HUES6 (cell line): ENCODE results near the gene DNAJC30.
"Not testable (repeated sequence)": the region's sequence is repeated elsewhere in the genome, so short reads cannot be mapped to it uniquely, and the experiment has no call there.

Experiments used
- H3K27ac ChIP-seq: 2 replicates; pipeline ENCODE4 v1.7.0; 2013; ENCODE audit warnings: low read depth, mild to moderate bottlenecking, low read length, inconsistent platforms
- H3K27me3 ChIP-seq: 2 replicates; pipeline ENCODE4 v1.6.1; 2013; ENCODE audit warnings: low read length; ENCODE audit not compliant: control insufficient read depth, insufficient read depth
- H3K36me3 ChIP-seq: 2 replicates; pipeline ENCODE4 v1.6.1; 2013; ENCODE audit warnings: low read length; ENCODE audit not compliant: control insufficient read depth, insufficient read depth
- H3K4me1 ChIP-seq: 2 replicates; pipeline ENCODE4 v1.6.1; 2013; ENCODE audit warnings: low read length; ENCODE audit not compliant: control insufficient read depth, insufficient read depth
- H3K4me3 ChIP-seq: 2 replicates; pipeline ENCODE4 v1.5.1; 2013; ENCODE audit warnings: low read depth, low read length
- H3K9ac ChIP-seq: one replicate; pipeline ENCODE4 v1.6.1; 2013; ENCODE audit warnings: mild to moderate bottlenecking, low read length
- H3K9me3 ChIP-seq: 2 replicates; pipeline ENCODE4 v1.6.1; 2013; ENCODE audit warnings: low read depth, low read length; ENCODE audit not compliant: control insufficient read depth, insufficient read depth

Gene DNAJC30

DNA sequence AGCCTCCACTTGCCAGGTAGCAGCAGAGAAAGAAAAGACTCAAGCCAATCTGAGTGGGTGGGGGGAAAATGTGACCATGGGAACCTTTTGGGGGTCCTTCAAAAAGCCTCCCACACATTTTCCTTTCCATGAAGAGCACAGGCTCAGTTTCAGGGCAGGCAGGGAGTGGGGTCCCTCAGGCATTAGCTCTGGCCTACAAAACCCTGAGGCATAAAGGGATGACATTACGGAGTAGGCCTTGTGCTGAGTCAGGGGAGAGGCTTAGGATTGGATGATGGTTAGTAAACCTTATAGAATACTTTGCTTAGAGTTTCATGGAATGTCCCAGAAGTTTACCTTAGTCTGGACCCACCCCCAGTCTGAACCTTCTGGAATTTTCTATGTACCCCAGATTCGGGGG is 3.5 kb downstream of the DNAJC30 start:
- H3K9ac ChIP-seq = no peak overlapping the region
- peaks cover 12% of the 10 kb centered on the region; the same call in 1 of the 2 replicates for H3K4me1 ChIP-seq

DNA sequence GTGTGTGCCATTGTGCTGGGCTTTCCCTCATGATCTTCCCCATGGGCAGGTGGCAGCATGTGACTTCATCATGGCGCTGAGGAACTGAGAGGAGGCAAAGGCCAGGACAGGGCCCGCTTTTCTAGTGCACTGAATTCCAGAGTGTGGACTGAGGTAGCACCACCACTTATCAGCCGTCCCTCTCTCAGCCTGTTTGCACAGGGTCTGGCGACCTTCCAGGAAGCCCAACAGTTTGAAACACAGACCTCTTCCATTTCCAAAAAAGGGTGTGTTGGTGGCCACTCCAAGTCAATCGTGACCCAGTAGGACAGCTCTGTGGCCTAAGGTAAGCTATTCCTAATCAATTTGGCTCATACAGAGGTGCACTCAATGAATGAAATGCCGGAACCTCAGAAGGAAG is 4.4 kb downstream of the DNAJC30 start:
- Histone ChIP-seq H3K27ac (no peak overlapping the region), H3K9ac (no peak overlapping the region), H3K4me1 (peaks cover 12% of the 10 kb centered on the region; the same call in 1 of the 2 replicates), H3K36me3 (peaks cover 12% of the 10 kb centered on the region), H3K27me3 (no peaks in the 10 kb centered on the region), H3K9me3 (no peaks in the 10 kb centered on the region), H3K4me3 (no peak overlapping the region)

More for the DNA sequence above, 3.5 kb downstream of the DNAJC30 start:
- Histone ChIP-seq H3K27ac (no peak overlapping the region), H3K36me3 (peaks cover 12% of the 10 kb centered on the region), H3K9me3 (no peaks in the 10 kb centered on the region), H3K27me3 (no peaks in the 10 kb centered on the region), H3K4me3 (no peak overlapping the region)

DNA sequence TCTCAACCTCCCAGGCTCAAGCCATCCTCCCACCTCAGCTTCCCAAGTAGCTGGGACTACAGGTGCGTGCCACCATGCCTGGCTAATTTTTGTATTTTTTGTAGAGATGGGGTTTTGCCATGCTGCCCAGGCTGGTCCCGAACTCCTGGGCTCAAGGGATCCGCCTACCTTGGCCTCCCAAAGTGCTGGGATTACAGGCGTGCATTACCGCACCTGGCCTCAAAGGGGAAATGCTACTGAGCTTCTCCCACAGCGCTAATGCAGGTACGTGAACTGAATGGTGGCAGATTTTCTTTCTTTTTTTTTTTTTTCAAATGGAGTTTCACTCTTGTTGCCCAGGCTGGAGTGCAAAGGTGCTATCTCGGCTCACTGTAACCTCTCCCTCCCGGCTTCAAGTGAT is 7.2 kb downstream of the DNAJC30 start:
- not testable (repeated sequence) for H3K4me3 ChIP-seq, H3K9ac ChIP-seq, H3K4me1 ChIP-seq, H3K9me3 ChIP-seq, H3K27me3 ChIP-seq, H3K27ac ChIP-seq
- H3K36me3 ChIP-seq = peaks cover 12% of the 10 kb centered on the region

DNA sequence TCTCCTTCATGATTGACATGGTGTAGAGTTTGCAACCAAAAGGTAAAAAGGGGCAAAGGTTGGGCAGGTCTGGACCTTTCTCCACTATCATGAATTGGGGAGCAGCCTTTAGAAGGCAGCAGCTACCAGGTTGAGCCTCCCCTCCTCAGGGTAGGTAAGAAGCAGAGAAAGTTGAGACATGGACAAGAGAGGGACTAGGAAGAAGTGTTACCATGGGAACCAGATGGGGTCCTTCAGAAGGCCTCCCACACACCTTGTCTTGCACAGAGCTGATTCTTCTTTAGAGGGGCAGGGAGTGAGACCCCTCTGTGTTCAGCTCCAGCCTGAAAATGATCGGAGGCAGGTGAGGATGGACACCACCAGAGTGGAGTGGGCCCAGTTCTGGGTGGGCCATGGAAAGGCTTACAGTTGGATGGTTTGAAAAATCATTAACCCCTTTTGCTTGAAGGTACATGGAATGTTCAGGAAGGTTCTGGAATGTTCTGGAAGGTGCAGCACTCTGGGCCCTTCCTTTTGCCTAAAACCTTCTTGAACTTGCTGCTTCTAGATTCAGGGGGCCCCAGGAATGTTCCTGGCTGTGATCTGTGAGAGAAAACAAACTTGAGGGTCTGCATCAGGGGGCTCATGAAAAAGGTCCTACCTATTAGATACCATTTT is 8.7 kb downstream of the DNAJC30 start:
- Histone ChIP-seq H3K9me3 (no peaks in the 10 kb centered on the region), H3K36me3 (peaks cover 12% of the 10 kb centered on the region), H3K27ac (no peak overlapping the region), H3K9ac (no peak overlapping the region), H3K4me1 (peaks cover 4% of the 10 kb centered on the region; the same call in 1 of the 2 replicates), H3K27me3 (no peaks in the 10 kb centered on the region), H3K4me3 (no peak overlapping the region)

DNA sequence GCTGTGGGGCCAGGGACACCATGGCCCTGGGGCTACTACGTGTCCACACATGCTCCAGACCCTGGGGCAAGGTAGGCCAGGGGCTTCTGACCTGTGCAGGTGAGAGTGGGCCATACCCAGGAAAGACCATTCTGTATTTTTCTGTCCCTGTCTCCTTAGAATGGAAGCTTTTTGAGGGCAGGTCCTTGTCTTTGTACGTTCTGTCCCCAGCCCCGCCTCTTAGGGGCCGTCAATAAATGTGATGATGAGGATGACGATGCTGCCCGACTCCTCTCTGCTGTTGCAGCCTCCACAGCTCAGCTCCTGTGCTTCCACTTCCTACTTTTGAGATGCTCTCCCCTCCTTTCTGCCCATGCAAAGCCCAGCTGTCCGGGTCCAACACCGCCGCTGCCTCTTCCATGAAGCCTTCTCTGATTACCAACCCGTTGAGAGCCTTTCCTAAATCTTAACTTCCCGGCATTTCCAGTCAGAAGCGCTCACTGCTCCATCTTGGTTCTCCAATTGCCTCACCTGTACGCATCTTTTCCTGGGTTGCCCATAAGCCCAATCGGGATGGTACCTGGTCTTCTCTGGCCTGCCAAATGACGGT is 11.3 kb downstream of the DNAJC30 start:
- H3K4me1 ChIP-seq = peaks cover 17% of the 10 kb centered on the region; the same call in 1 of the 2 replicates
- no peaks in the 10 kb centered on the region for H3K9me3 ChIP-seq
- H3K27me3 ChIP-seq = 0 out of 2 replicates have a peak, but pooled peaks cover 5% of the 10 kb centered on the region
- no peak overlapping the region for H3K27ac ChIP-seq
- H3K4me3 ChIP-seq = no peak overlapping the region
- no peak overlapping the region for H3K9ac ChIP-seq
- H3K36me3 ChIP-seq = no peaks in the 10 kb centered on the region

DNA sequence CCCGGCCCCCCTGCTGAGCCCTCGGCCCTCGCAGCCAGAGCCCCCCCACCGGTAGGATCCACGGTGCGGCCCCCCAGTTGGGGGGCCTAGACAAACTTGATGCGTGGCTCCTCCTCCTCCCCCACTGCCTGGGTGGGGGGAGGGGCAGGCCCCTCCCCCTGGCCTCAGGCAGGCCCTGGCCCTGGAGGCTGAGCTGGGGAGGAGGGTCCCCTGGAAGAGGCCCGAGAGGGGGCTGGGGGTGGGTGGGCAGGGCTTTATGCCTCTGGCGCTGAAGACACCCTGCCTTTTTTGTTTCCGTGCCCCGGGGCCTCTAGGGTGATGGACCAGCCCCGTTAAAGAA is 12.0 kb downstream of the DNAJC30 start:
- H3K27me3 ChIP-seq = 0 out of 2 replicates have a peak, but pooled peaks cover 5% of the 10 kb centered on the region
- no peaks in the 10 kb centered on the region for H3K9me3 ChIP-seq
- no peak overlapping the region for H3K27ac ChIP-seq
- H3K4me1 ChIP-seq = peaks cover 17% of the 10 kb centered on the region; the same call in 1 of the 2 replicates
- H3K4me3 ChIP-seq = no peak overlapping the region
- H3K36me3 ChIP-seq = no peaks in the 10 kb centered on the region
- no peak overlapping the region for H3K9ac ChIP-seq

DNA sequence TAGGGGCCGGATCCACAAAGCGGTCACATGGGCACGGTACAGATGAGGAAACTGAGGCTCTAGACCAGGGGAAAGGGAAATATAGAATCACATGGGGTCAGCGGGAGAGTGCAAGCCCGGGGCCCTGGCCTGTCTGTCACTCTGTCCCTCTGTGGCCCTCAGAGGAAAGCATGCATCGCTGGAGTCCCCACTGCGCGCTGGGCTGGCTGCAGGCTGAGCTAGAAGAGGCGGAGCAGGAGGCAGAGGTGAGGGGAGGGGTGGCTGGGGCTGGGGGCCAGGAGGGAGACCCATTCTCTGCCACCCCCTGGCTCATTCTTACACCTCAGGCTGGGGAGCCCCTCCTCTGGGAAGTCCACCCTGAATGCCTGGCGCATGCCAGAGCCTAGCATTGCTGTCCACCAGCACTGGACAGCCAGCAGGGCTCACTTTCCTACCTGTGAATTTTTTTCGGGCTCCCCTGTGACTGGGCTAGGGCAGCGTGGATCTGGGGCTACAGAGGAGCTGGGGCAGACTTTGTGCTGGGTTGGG is 13.3 kb downstream of the DNAJC30 start:
- Histone ChIP-seq H3K4me3 (no peak overlapping the region), H3K9ac (no peak overlapping the region), H3K27ac (no peak overlapping the region), H3K36me3 (no peaks in the 10 kb centered on the region), H3K9me3 (no peaks in the 10 kb centered on the region), H3K27me3 (0 out of 2 replicates have a peak, but pooled peaks cover 5% of the 10 kb centered on the region), H3K4me1 (peaks cover 24% of the 10 kb centered on the region; the same call in 1 of the 2 replicates)

DNA sequence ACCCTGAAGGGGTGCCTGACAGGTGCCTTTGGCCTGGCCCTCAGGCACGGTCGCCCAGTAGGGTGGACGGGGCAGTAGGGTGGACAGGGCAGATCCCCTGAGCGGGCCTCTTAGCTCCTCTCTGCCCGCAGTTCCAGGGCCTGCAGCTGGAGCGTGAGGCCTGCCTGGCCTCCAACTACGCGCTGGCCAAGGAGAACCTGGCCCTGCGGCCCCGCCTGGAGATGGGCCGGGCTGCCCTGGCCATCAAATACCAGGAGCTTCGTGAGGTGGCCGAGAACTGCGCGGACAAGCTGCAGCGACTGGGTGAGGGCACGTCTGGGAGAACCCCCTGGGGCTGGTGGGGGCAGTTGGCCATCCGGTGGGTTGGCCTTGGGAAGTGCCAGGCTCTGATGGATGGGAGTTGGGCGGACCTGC is 14.0 kb downstream of the DNAJC30 start:
- Histone ChIP-seq H3K9me3 (no peaks in the 10 kb centered on the region), H3K9ac (no peak overlapping the region), H3K4me1 (peaks cover 26% of the 10 kb centered on the region; the same call in 1 of the 2 replicates), H3K36me3 (no peaks in the 10 kb centered on the region), H3K4me3 (peak overlapping the region; percentile 10; the same call in 1 of the 2 replicates), H3K27me3 (peaks cover 5% of the 10 kb centered on the region; the same call in 1 of the 2 replicates), H3K27ac (no peak overlapping the region)

DNA sequence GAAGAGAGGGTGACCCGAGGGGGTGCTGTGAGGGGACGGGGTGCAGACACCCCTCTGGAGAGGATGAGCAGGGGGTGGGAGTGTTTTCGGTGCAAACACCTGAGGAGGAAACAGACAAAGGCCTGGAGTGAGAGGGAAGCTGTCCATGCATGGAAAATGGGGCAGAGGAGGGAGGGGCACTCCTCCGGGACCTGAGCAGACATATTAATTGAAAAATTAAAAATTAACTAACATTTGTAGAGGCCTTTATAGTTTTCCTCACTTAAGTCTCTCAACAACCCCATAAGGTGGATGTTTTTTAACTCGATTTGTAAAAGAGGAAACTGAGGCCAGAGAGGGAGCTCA is 14.4 kb downstream of the DNAJC30 start:
- Histone ChIP-seq H3K9me3 (no peaks in the 10 kb centered on the region), H3K4me1 (peaks cover 26% of the 10 kb centered on the region; the same call in 1 of the 2 replicates), H3K36me3 (no peaks in the 10 kb centered on the region), H3K27me3 (peaks cover 5% of the 10 kb centered on the region; the same call in 1 of the 2 replicates), H3K9ac (no peak overlapping the region), H3K4me3 (peak overlapping the region; percentile 56), H3K27ac (no peak overlapping the region)

DNA sequence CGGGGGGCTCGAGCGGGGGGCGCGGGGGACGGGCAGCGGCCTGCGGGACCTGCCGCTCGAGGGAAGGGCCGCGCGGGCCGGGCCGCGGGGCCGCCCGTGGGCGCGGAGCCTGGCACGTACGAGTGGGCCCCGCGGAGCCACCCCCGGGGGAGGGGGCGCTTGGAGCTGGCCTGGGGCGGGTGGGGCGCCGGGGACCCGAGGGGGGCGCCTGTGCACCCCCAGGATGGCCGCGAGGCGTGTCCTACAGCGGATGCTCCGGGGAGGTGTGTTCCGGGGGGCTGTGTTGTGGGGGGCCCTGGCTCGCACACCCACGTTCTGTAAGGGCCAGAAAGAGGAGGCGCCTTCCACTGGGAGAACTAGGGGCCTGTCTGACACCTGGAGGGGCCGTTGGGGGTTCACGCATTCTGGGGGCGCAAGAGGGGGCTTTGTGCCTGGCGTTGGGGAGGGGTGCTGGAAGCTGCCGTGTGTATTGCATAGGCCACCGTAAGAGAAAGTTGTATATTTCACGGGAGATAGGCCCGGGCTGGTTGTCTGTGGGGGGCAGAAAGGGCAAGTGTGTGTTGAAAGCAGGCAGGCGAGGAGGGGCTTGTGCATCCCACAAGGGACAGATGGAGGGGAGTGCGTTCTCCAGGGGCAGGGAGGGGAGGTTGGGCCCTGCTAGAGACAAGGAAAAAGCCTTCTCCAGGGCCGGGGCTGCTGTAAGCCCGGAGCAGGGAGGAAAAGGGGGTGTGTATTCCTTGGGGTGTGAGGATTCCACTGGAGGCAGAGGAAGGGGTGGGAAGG is 15.0 kb downstream of the DNAJC30 start:
- H3K9me3 ChIP-seq = no peaks in the 10 kb centered on the region
- H3K27ac ChIP-seq = no peak overlapping the region
- H3K9ac ChIP-seq = no peak overlapping the region
- H3K27me3 ChIP-seq = peaks cover 5% of the 10 kb centered on the region; the same call in 1 of the 2 replicates
- H3K4me3 ChIP-seq = peak overlapping the region; percentile 56
- H3K36me3 ChIP-seq = no peaks in the 10 kb centered on the region
- H3K4me1 ChIP-seq = peaks cover 26% of the 10 kb centered on the region; the same call in 1 of the 2 replicates
